Fibroblast of the conjunctiva (primary cell): ENCODE results near the gene ARID4B.

ENCODE experiments used
- DNase-seq: peaks from one replicate; pipeline ENCODE4 v3.0.0-alpha.2; 2010; ENCODE audit warnings: low read depth

ARID4B gene

DNA sequence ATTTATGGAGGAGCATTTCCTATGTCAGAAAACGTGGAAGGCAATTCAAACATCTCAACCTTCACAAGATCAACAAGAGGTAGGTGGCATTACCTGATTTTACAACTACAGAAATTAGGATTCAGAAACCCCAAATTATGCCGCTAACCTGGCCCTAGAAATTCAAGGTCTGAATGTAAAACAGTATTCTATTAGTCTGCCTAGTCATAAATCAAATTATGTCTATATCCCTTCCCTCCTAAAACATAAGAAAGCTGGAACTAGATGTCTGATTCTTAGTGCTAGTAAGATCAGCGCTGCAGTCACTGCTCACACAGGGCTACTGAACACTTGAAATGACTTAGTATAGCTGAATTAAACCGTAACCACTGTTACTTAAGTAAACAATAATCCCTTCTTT lies 200.8 kb downstream of the ARID4B start:
- no peak for DNase-seq

DNA sequence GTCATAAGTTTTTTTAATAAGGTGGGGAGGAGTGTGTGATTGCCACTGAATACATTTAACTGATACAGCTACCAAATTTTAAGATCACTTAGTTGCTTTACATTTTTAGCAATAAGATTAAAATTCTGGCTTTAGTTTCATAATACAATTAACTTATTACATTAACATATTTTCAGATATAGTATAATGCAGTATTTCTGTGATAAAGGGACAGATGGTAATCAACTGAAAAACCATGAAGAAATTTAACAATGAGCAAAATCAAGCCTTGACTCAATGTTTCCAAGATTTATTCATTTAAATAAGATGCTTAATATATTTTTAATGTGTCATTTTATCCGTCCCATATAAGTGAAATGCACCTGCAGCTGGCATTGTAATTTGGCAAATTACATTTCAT lies 203.3 kb downstream of the ARID4B start:
- no peak for DNase-seq

DNA sequence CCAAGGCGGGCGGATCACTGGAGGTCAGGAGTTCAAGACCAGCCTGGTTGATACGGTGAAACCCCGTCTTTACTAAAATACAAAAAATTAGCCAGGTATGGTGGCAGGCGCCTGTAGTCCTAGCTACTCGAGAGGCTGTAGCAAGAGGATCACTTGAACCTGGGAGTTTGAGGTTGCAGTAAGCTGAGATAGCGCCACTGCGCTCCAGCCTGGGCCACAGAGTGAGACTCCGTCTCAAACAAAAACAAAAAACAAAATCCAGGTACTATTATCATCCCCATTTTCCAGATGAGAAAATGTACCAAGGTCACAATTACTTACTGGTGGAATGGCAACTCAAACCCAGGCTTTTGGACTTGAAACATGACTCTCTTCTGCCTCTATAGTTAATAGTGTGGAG lies 203.9 kb downstream of the ARID4B start:
- no peak for DNase-seq

DNA sequence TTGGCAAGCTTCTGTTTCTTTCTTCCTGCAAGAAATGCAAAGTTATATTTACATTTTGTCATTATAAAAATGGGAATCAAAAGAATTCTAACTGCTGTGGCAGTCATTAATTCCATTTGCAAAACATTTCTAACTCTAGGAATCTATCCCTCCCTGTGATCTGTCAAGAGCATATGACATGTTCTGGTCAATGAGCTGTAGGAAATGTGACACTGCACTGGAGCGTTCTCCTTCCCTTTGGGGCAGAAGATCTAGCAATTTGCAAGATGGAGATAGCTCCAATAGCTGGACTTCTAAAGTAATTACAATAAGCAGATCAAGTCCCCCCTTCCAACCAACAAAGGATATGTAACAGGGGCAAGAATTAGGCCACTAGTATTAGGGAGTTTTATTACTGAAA lies 205.6 kb downstream of the ARID4B start:
- DNase-seq: no peak
